Measurements from ENCODE around the gene WDFY2.

DNA sequence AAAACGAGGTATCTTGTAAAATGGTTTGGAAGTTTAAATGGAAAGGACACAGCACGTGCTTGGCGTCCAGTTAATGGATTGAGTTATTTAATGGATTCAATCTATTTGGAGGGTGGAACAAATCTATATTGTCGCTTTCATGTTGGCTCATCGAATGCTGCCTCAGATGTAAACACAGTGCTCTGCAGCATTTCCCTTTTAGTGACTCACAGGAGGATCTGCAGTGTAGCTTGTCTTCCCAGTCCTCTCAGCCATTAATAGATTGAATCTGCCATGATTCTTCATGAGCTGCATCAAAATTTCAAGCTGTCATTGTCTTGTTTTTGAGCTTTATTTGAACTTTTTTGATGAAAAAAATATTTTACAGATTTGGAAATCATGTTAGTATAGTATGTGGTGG is 175.0 kb downstream of the WDFY2 start:
- no peak for TF ChIP-seq POLR2AphosphoS5 (IDR thresholded peaks at IDR 0.05)
- TF ChIP-seq, protein P1, sequence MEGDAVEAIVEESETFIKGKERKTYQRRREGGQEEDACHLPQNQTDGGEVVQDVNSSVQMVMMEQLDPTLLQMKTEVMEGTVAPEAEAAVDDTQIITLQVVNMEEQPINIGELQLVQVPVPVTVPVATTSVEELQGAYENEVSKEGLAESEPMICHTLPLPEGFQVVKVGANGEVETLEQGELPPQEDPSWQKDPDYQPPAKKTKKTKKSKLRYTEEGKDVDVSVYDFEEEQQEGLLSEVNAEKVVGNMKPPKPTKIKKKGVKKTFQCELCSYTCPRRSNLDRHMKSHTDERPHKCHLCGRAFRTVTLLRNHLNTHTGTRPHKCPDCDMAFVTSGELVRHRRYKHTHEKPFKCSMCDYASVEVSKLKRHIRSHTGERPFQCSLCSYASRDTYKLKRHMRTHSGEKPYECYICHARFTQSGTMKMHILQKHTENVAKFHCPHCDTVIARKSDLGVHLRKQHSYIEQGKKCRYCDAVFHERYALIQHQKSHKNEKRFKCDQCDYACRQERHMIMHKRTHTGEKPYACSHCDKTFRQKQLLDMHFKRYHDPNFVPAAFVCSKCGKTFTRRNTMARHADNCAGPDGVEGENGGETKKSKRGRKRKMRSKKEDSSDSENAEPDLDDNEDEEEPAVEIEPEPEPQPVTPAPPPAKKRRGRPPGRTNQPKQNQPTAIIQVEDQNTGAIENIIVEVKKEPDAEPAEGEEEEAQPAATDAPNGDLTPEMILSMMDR (IDR thresholded peaks at IDR 0.05): no peak

All from stomach (tissue), 4 donors.